Mesothelial cell of epicardium (in vitro differentiated cells): Measurements from ENCODE around the gene KLHDC4. TPM values are rescaled to one million over a fixed set of nuclear protein-coding genes. Genes with fewer than 3 reads are reported as not detected.
"Not testable (repeated sequence)": the region's sequence is repeated elsewhere in the genome, so short reads cannot be mapped to it uniquely, and the experiment has no call there.

Experiments
- DNase-seq, 2 experiments: peaks; one replicate each; pipeline ENCODE4 v3.0.0; 2021; ENCODE audit warnings: low spot score in 2 of 2; ENCODE audit not compliant: unreplicated experiment in 2 of 2
- H3K27ac Mint-ChIP-seq: 2 replicates; pipeline ENCODE4 v1.8.0; 2021; ENCODE audit warnings: mixed read lengths
- H3K27me3 Mint-ChIP-seq: 2 replicates; pipeline ENCODE4 v1.8.0; 2021; ENCODE audit warnings: low read depth, mixed read lengths
- H3K36me3 Mint-ChIP-seq: 2 replicates; pipeline ENCODE4 v1.8.0; 2021; ENCODE audit warnings: mixed read lengths
- H3K4me1 Mint-ChIP-seq: 2 replicates; pipeline ENCODE4 v1.8.0; 2021; ENCODE audit warnings: mixed read lengths
- H3K4me3 Mint-ChIP-seq: 2 replicates; pipeline ENCODE4 v1.8.0; 2021; ENCODE audit warnings: mild to moderate bottlenecking, moderate library complexity, mixed read lengths
- H3K9me3 Mint-ChIP-seq: 2 replicates; pipeline ENCODE4 v1.8.0; 2021; ENCODE audit warnings: mixed read lengths
- CTCF ChIP-seq: fragments of 200-600 bp; sonication (generic); IDR thresholded peaks from one replicate; pipeline ENCODE4 v1.5.0; 2021; ENCODE audit warnings: antibody characterized with exemption; ENCODE audit not compliant: unreplicated experiment
- total RNA-seq: library from RNA; stranded (reverse); gene quantifications from 3 replicates; pipeline ENCODE4 v1.2.1, GENCODE V29; 2021

KLHDC4 gene
- total RNA-seq, 1 donor from 2014 or later, result 52.7 TPM

- Mint-ChIP-seq H3K4me3 (no peak overlapping the region), H3K9me3 (no peaks in the 10 kb centered on the region), H3K27ac (no peak overlapping the region), H3K27me3 (no peaks in the 10 kb centered on the region), H3K36me3 (no peaks in the 10 kb centered on the region), H3K4me1 (peaks cover 1% of the 10 kb centered on the region)
- no peak for TF ChIP-seq CTCF
- DNase-seq, result no peak
These were observed 82.9 kb downstream of the KLHDC4 start for GRCh38 chr16:87682852-87683399.

GRCh38 chr16:87681981-87682570, 83.7 kb downstream of the KLHDC4 start:
- Mint-ChIP-seq H3K27ac (peak overlapping the region; percentile 25), H3K36me3 (no peaks in the 10 kb centered on the region)

GRCh38 chr16:87681051-87681602, 84.7 kb downstream of the KLHDC4 start:
- DNase-seq, H3K4me1 Mint-ChIP-seq, H3K4me3 Mint-ChIP-seq, H3K27ac Mint-ChIP-seq, H3K9me3 Mint-ChIP-seq, H3K36me3 Mint-ChIP-seq, H3K27me3 Mint-ChIP-seq: not testable (repeated sequence)

More at GRCh38 chr16:87681981-87682570, 83.7 kb downstream of the KLHDC4 start:
- H3K9me3 Mint-ChIP-seq, result no peaks in the 10 kb centered on the region
- DNase-seq, result no peak
- H3K27me3 Mint-ChIP-seq, result no peaks in the 10 kb centered on the region
- H3K4me3 Mint-ChIP-seq, result no peak overlapping the region
- TF ChIP-seq CTCF, result no peak
- H3K4me1 Mint-ChIP-seq, result peaks cover 1% of the 10 kb centered on the region

GRCh38 chr16:87680272-87680644, 85.5 kb downstream of the KLHDC4 start:
- Mint-ChIP-seq H3K4me3 (no peak overlapping the region), H3K27me3 (no peaks in the 10 kb centered on the region), H3K36me3 (no peaks in the 10 kb centered on the region), H3K4me1 (peaks cover 1% of the 10 kb centered on the region), H3K27ac (no peak overlapping the region), H3K9me3 (no peaks in the 10 kb centered on the region)
- TF ChIP-seq CTCF, result no peak
- DNase-seq, result no peak

- H3K27ac Mint-ChIP-seq, result no peak overlapping the region
- H3K4me1 Mint-ChIP-seq, result peaks cover 1% of the 10 kb centered on the region
- no peaks in the 10 kb centered on the region for H3K9me3 Mint-ChIP-seq
- no peak for TF ChIP-seq CTCF
- H3K4me3 Mint-ChIP-seq, result no peak overlapping the region
- no peaks in the 10 kb centered on the region for H3K27me3 Mint-ChIP-seq
- DNase-seq, result no peak
- H3K36me3 Mint-ChIP-seq, result no peaks in the 10 kb centered on the region
These were observed 86.1 kb downstream of the KLHDC4 start for GRCh38 chr16:87679593-87680271.

GRCh38 chr16:87678618-87679017, 87.2 kb downstream of the KLHDC4 start:
- Mint-ChIP-seq H3K9me3 (no peaks in the 10 kb centered on the region), H3K4me1 (peaks cover 1% of the 10 kb centered on the region), H3K27ac (no peak overlapping the region), H3K4me3 (no peak overlapping the region), H3K36me3 (no peaks in the 10 kb centered on the region), H3K27me3 (no peaks in the 10 kb centered on the region)
- no peak for TF ChIP-seq CTCF
- DNase-seq, result no peak
